Mammary epithelial cell (primary cell): ENCODE data around the gene RPTOR.

Experiments
- EZH2 ChIP-seq: IDR thresholded peaks from 2 replicates; pipeline ENCODE4 v1.6.1; 2012; ENCODE audit warnings: low read length, inconsistent platforms, borderline replicate concordance
- TF ChIP-seq, protein P1 (sequence below), 2 donors: IDR thresholded peaks in 1 of 2; conservative IDR thresholded peaks in 1 of 2; 2 replicates each; pipeline ENCODE4 v1.5.1; 2011 to 2012; ENCODE audit warnings: inconsistent platforms in 2 of 2, low read length in 2 of 2, mild to moderate bottlenecking in 2 of 2, control low read depth in 1 of 2, low read depth in 1 of 2; ENCODE audit not compliant: insufficient read depth in 1 of 2; ENCODE audit errors: extremely low read depth in 1 of 2

- TF ChIP-seq EZH2: no peak
- TF ChIP-seq, protein P1, sequence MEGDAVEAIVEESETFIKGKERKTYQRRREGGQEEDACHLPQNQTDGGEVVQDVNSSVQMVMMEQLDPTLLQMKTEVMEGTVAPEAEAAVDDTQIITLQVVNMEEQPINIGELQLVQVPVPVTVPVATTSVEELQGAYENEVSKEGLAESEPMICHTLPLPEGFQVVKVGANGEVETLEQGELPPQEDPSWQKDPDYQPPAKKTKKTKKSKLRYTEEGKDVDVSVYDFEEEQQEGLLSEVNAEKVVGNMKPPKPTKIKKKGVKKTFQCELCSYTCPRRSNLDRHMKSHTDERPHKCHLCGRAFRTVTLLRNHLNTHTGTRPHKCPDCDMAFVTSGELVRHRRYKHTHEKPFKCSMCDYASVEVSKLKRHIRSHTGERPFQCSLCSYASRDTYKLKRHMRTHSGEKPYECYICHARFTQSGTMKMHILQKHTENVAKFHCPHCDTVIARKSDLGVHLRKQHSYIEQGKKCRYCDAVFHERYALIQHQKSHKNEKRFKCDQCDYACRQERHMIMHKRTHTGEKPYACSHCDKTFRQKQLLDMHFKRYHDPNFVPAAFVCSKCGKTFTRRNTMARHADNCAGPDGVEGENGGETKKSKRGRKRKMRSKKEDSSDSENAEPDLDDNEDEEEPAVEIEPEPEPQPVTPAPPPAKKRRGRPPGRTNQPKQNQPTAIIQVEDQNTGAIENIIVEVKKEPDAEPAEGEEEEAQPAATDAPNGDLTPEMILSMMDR (conservative IDR thresholded peaks at IDR 0.05 in 1 of 2, IDR thresholded peaks at IDR 0.05 in 1 of 2; ENCODE audit: extremely low read depth in 1 of 2, insufficient read depth in 1 of 2, low read depth in 1 of 2, low read length in 2 of 2): no peak
These were observed 21.4 kb downstream of the RPTOR start for GRCh38 chr17:80566054-80566400.
